ENCODE results near the gene NHEJ1. TPM values are rescaled to one million over a fixed set of nuclear protein-coding genes. Genes with fewer than 3 reads are reported as not detected.

Gene NHEJ1
- 12.9 and 20.2 TPM in 2 replicates for total RNA-seq

GRCh38 chr2:219160186-219161017, at the start of gene NHEJ1:
Gene NHEJ1 (minus strand): TSS chr2:219160815. CDS start chr2:219158362, 2,453 bp downstream.

GRCh38 chr2:219206328-219207133, 45.9 kb upstream of the NHEJ1 start, which contains the start of gene ZFAND2B:
Gene ZFAND2B (plus strand): TSS chr2:219206782. CDS start chr2:219206988, 206 bp downstream.

GRCh38 chr2:219177552-219178376, 17.1 kb upstream of the NHEJ1 start, which contains the start of gene RETREG2:
Gene RETREG2 (plus strand): TSS chr2:219178275. CDS start chr2:219178353, 78 bp downstream.

GRCh38 chr2:219176818-219177551, 16.4 kb upstream of the NHEJ1 start, which contains the start of gene CNPPD1:
Gene CNPPD1 (minus strand): TSS chr2:219176925. CDS start chr2:219176828, 97 bp downstream.

GRCh38 chr2:219169930-219170654, 9.5 kb upstream of the NHEJ1 start, which contains the start of gene SLC23A3:
Gene SLC23A3 (minus strand): TSS chr2:219170029. CDS start chr2:219169984, 45 bp downstream.

GRCh38 chr2:219060821-219061791, 99.5 kb downstream of the NHEJ1 start, which contains the start of gene IHH:
Gene IHH (minus strand): TSS chr2:219060921. CDS start chr2:219060467, 454 bp downstream.

GRCh38 chr2:219041252-219041651, 119.4 kb downstream of the NHEJ1 start, which contains the start of gene CFAP65:
Gene CFAP65 (minus strand): TSS chr2:219041516. CDS start chr2:219039048, 2,468 bp downstream.

Other genes with a start within 250 kb of the NHEJ1 start
- not detected in 2 replicates for gene CDK5R2, start 201.1 kb downstream of the NHEJ1 start, total RNA-seq
- not detected in 2 replicates for gene FEV, start 175.6 kb downstream of the NHEJ1 start, total RNA-seq
- not detected in 2 replicates for gene CRYBA2, start 167.4 kb downstream of the NHEJ1 start, total RNA-seq
- 0.13 TPM in 1 of 2 replicates, not detected in the other for gene CFAP65, start 119.3 kb downstream of the NHEJ1 start, total RNA-seq
- not detected in 2 replicates for gene IHH, start 99.9 kb downstream of the NHEJ1 start, total RNA-seq
- under 0.01 and 0.25 TPM in 2 replicates for gene SLC23A3, start 9.2 kb upstream of the NHEJ1 start, total RNA-seq
- gene CNPPD1, start 16.1 kb upstream of the NHEJ1 start, total RNA-seq, result 25.1 and 31.6 TPM in 2 replicates
- gene RETREG2, start 17.5 kb upstream of the NHEJ1 start, total RNA-seq, result 40.6 and 51.7 TPM in 2 replicates
- gene ZFAND2B, start 46.0 kb upstream of the NHEJ1 start, total RNA-seq, result 25.3 and 25.9 TPM in 2 replicates
- gene ABCB6, start 58.1 kb upstream of the NHEJ1 start, total RNA-seq, result 7.6 and 12.7 TPM in 2 replicates
- gene ATG9A, start 68.8 kb upstream of the NHEJ1 start, total RNA-seq, result 53.1 and 68.1 TPM in 2 replicates
- gene ANKZF1, start 69.0 kb upstream of the NHEJ1 start, total RNA-seq, result 22.0 and 25.9 TPM in 2 replicates
- gene GLB1L, start 84.6 kb upstream of the NHEJ1 start, total RNA-seq, result 10.3 and 23.1 TPM in 2 replicates
- gene STK16, start 84.7 kb upstream of the NHEJ1 start, total RNA-seq, result 19.2 and 22.7 TPM in 2 replicates
- gene TUBA4B, start 92.4 kb upstream of the NHEJ1 start, total RNA-seq, result not detected in 2 replicates
- gene TUBA4A, start 93.1 kb upstream of the NHEJ1 start, total RNA-seq, result 36.1 and 129 TPM in 2 replicates
- 24.6 and 57.0 TPM in 2 replicates for gene DNAJB2, start 118.6 kb upstream of the NHEJ1 start, total RNA-seq
- 0.49 and 0.63 TPM in 2 replicates for gene PTPRN, start 148.6 kb upstream of the NHEJ1 start, total RNA-seq
- gene RESP18, start 171.9 kb upstream of the NHEJ1 start, total RNA-seq, result not detected in 2 replicates
- 36.3 and 73.0 TPM in 2 replicates for gene DNPEP, start 227.1 kb upstream of the NHEJ1 start, total RNA-seq

Data from mesangial cell (primary cell).